ENCODE results near the gene RAD21L1. TPM values are rescaled to one million over a fixed set of nuclear protein-coding genes. Genes with fewer than 3 reads are reported as not detected.
A peak's percentile ranks its signal among the peaks of the same experiment; 100 is the strongest.

Gene RAD21L1
- total RNA-seq, 1 donor from 2014 or later, result not detected

DNA sequence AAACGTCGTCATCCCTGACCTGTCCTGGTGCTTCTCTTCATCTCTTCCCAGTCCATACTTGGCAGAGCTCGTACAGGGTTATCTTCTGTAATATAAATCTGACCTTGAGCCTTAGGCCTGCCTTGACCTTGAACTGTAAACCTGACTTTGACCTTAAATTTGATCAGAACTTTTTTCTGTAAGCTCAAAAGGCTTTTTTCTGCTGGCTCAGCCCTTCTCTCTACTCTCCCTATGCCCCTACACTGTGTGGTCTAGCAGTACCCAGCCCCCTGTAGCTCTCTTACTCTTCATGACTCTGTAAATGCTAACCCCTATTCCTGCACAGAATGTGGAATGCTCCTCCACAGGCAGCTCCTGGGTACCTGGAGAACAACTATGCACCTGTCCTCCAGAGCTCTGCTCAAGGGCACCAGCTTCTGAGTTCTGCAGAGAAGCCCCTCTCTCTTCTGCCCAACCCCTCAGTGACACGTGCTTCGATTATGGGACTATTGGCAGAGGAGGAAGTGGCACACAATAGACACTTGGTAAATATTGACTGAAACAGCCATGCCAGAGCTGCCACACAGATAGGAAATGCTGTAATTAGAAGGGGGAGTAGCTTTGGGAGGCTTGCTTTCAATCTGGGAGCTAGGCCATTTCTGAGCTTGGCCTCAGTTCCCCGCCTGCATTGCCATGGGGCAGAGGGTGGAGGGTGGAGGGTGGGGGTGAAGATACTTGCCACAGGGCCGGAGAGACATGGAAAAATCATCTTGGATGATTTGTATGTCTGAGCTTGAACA is 55.6 kb downstream of the RAD21L1 start:
- no peaks in the 10 kb centered on the region for H3K4me1 ChIP-seq

DNA sequence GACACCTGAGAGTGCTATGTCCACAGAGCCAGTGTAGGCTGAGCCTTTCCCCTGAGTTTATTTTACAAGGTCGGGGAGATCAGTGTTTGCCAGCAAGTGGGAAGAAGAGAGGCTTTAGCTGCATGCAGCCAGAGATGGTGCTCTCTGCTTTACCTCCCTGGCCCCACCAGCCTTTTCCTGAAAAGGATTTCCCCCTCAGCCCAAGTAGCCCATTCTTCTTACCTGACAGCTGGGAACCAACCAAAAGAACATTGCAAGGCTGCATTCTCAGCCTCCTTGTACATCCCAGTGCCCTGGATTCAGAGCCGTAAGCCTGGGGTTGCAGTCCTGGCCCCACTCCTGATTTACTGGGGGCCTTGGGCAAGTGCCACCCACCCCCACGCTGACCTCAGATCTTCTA is 57.1 kb downstream of the RAD21L1 start:
- Histone ChIP-seq H3K27ac (no peak overlapping the region), H3K4me3 (no peak overlapping the region)
- intact Hi-C loops (cut with DNase I), result no loop called here

More for the DNA sequence above, 55.6 kb downstream of the RAD21L1 start:
- intact Hi-C loops (cut with DNase I), result no loop called here
- Histone ChIP-seq H3K4me3 (no peak overlapping the region), H3K27me3 (no peaks in the 10 kb centered on the region), H3K9me3 (no peaks in the 10 kb centered on the region), H3K27ac (no peak overlapping the region), H3K36me3 (no peaks in the 10 kb centered on the region)
- TF ChIP-seq POLR2AphosphoS5 (IDR thresholded peaks at IDR 0.05; ENCODE audit: insufficient read depth in 1 of 2, low read depth in 1 of 2), result no peak
- TF ChIP-seq, protein P1, sequence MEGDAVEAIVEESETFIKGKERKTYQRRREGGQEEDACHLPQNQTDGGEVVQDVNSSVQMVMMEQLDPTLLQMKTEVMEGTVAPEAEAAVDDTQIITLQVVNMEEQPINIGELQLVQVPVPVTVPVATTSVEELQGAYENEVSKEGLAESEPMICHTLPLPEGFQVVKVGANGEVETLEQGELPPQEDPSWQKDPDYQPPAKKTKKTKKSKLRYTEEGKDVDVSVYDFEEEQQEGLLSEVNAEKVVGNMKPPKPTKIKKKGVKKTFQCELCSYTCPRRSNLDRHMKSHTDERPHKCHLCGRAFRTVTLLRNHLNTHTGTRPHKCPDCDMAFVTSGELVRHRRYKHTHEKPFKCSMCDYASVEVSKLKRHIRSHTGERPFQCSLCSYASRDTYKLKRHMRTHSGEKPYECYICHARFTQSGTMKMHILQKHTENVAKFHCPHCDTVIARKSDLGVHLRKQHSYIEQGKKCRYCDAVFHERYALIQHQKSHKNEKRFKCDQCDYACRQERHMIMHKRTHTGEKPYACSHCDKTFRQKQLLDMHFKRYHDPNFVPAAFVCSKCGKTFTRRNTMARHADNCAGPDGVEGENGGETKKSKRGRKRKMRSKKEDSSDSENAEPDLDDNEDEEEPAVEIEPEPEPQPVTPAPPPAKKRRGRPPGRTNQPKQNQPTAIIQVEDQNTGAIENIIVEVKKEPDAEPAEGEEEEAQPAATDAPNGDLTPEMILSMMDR (IDR thresholded peaks at IDR 0.05), result no peak
- no peak for TF ChIP-seq POLR2A (IDR thresholded peaks at IDR 0.05)
- DNase-seq (ENCODE audit: extremely low spot score in 2 of 2), result peak; percentile 37 to 72

DNA sequence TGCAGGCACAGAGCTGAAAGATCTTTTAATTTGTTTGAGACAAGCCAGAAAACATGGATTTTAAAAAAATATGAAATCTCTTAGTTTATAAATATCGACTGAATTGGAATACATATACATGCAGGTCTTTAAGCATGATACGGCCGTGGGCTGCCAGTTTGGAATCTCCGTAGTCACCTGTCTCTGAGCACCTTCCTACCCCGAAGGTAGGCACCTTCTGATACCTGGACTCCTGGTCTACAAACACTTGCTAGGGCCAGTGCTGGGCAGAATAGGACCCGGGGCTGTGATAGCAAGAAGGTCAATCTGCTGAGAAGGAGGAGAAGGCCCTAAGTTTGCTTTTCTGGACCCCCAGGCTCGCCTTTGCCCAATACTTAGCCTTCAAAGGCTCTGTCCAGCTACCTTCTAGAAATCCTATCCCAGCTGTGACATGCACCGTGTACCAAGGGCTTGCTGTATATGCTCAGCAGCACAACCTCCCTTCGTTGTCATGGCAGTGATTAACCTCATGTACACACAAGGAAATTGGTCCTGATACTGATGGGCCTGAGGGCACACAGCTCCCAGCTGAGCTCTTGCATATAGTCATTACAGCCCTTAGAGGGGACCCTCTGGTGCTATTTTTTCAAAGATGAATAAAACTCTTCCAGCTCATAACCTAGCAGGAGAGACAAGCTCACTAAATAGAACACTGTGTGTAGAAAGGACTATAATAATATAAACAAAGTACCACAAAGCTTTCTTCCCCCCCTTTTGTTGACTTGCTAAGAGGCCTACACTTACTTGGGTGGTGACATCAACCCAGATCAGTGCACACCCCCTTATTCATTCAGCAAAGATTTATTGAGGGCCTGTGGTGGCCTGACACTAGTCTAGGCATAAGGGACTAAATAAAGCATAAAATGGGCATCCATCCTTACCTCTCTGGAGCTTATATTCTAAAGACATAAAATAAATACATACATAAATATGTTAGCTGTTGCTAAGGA is 58.0 kb downstream of the RAD21L1 start:
- no peak for DNase-seq (ENCODE audit: extremely low spot score in 2 of 2)

More for the DNA sequence above, 57.1 kb downstream of the RAD21L1 start:
- Histone ChIP-seq H3K4me1 (no peaks in the 10 kb centered on the region), H3K9me3 (no peaks in the 10 kb centered on the region), H3K27me3 (no peaks in the 10 kb centered on the region), H3K36me3 (no peaks in the 10 kb centered on the region)
- DNase-seq (ENCODE audit: extremely low spot score in 2 of 2), result no peak
- TF ChIP-seq POLR2AphosphoS5 (IDR thresholded peaks at IDR 0.05; ENCODE audit: insufficient read depth in 1 of 2, low read depth in 1 of 2) (no peak), POLR2A (IDR thresholded peaks at IDR 0.05) (no peak)
- TF ChIP-seq, protein P1 (IDR thresholded peaks at IDR 0.05), result no peak

DNA sequence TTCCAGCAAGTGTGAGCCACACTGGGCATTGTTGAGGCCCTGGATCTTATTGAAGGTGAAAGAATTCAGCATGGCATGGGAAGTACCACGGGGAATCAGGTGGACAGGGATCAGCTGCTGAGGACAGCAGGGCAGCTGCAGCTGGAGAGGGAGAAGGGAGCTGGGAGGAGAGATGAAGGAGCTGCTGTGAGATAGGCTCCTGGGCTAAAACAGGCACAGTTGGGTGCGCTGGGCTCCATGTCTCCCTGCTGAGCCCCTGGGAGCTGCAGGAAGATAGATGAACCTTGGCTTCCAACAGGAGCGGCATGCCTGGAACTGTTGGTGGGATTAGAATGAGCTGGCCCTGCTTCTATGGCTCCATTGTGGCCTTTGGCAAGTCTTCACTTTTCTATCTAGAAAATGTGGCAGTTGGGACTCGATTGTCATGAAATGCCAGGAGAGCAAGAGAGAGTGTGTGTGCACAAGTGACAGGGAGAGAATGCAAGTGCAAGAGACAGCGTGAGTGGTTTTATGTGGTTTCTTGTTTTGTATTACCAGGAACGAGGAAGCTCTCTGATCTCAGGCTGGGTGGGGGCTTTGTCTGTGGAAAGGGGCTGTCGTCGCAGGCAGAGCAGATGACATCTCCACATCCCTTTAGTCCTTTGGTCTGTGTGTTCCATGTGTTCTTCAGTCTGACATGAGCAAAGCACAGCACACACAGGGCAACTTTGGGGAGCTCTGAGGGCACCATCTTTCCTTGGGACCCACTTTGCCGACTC is 60.6 kb downstream of the RAD21L1 start:
- no peak for TF ChIP-seq POLR2AphosphoS5 (IDR thresholded peaks at IDR 0.05; ENCODE audit: insufficient read depth in 1 of 2, low read depth in 1 of 2)
- TF ChIP-seq, protein P1 (IDR thresholded peaks at IDR 0.05), result no peak
- no peak for TF ChIP-seq POLR2A (IDR thresholded peaks at IDR 0.05)
- intact Hi-C loops (cut with DNase I), result no loop called here
- Histone ChIP-seq H3K4me3 (no peak overlapping the region), H3K4me1 (no peaks in the 10 kb centered on the region), H3K36me3 (no peaks in the 10 kb centered on the region), H3K27me3 (no peaks in the 10 kb centered on the region), H3K9me3 (no peaks in the 10 kb centered on the region), H3K27ac (no peak overlapping the region)
- no peak for DNase-seq (ENCODE audit: extremely low spot score in 2 of 2)

More for the DNA sequence above, 58.0 kb downstream of the RAD21L1 start:
- intact Hi-C loops (cut with DNase I), result no loop called here
- Histone ChIP-seq H3K9me3 (no peaks in the 10 kb centered on the region), H3K4me3 (no peak overlapping the region), H3K4me1 (no peaks in the 10 kb centered on the region), H3K36me3 (no peaks in the 10 kb centered on the region), H3K27ac (no peak overlapping the region), H3K27me3 (no peaks in the 10 kb centered on the region)
- TF ChIP-seq POLR2A (IDR thresholded peaks at IDR 0.05), result no peak
- TF ChIP-seq POLR2AphosphoS5 (IDR thresholded peaks at IDR 0.05; ENCODE audit: insufficient read depth in 1 of 2, low read depth in 1 of 2), result no peak
- TF ChIP-seq, protein P1 (IDR thresholded peaks at IDR 0.05), result no peak
